K562 (cell line): ENCODE data around the gene FUCA1. TPM values are rescaled to one million over a fixed set of nuclear protein-coding genes. Genes with fewer than 3 reads are reported as not detected.
"Not testable (repeated sequence)": the region's sequence is repeated elsewhere in the genome, so short reads cannot be mapped to it uniquely, and the experiment has no call there.

ENCODE experiments used
- ATAC-seq: fragments of 200-7000 bp; cut with Tn5 transposase; 3 replicates; pipeline ENCODE4 v1.9.1; 2020; ENCODE audit warnings: moderate library complexity
- BruUV-seq: library from RNA; stranded (reverse); fragments of 400-500 nt; replicated peaks from 2 replicates; lab custom pipeline; 2021; lab: Mats Ljungman, UMichigan
- CTCF ChIA-PET: fragments of 300-600 bp; formaldehyde crosslinking; extraction: SDS; loops from one replicate; lab custom pipeline; 2021; ENCODE audit warnings: low intra/inter-chr PET ratio; lab: Yijun Ruan, JAX
- POLR2A ChIA-PET: fragments of 300-600, 350-650 bp; sonication (Branson Sonifier 250); formaldehyde crosslinking; extraction: SDS; loops from one replicate; lab custom pipeline; 2021; ENCODE audit warnings: antibody characterized with exemption, inconsistent platforms; lab: Yijun Ruan, JAX
- DNase-seq, 4 experiments: peaks; one replicate each; pipeline versions ENCODE4 v3.0.0 to v3.0.0-alpha.2; 2011 to 2018; ENCODE audit warnings: low spot score in 3 of 4, mixed read lengths in 3 of 4; ENCODE audit errors: extremely low read depth in 1 of 4
- FAIRE-seq: peaks from 2 replicates; lab custom pipeline; 2011; peaks lifted over from hg19 to GRCh38; lab: Jason Lieb, UNC
- H2AFZ ChIP-seq: 2 replicates; pipeline ENCODE4 v1.6.0; 2011; ENCODE audit warnings: low read depth, low read length, control low read depth, inconsistent platforms
- H3K27ac ChIP-seq: fragments of 200-600 bp; 3 replicates; pipeline ENCODE4 v1.8.0; 2011; ENCODE audit warnings: low read depth, mild to moderate bottlenecking, control low read depth, inconsistent platforms, low read length, moderate library complexity, mixed read lengths; ENCODE audit errors: extremely low read depth
- H3K27me3 ChIP-seq, 2 experiments: fragments of 300-600 bp in 1 of 2; 2 replicates in 1 of 2; 3 replicates in 1 of 2; pipeline versions ENCODE4 v1.6.0 to v1.8.0; 2011; ENCODE audit warnings: inconsistent platforms in 2 of 2, low read length in 2 of 2, mild to moderate bottlenecking in 1 of 2, mixed read lengths in 1 of 2, moderate library complexity in 1 of 2; ENCODE audit not compliant: control insufficient read depth in 2 of 2, insufficient read depth in 2 of 2
- H3K36me3 ChIP-seq: fragments of 300-600 bp; 3 replicates; pipeline ENCODE4 v1.8.0; 2011; ENCODE audit warnings: mild to moderate bottlenecking, low read length, inconsistent platforms; ENCODE audit not compliant: control insufficient read depth, insufficient read depth
- H3K4me1 ChIP-seq, 2 experiments: fragments of 200-600 bp in 1 of 2; replicated peaks in 1 of 2; 2 replicates in 1 of 2; 3 replicates in 1 of 2; pipeline versions ENCODE4 v1.5.1 to v1.8.0; 2011; ENCODE audit warnings: inconsistent platforms in 2 of 2, low read length in 2 of 2, mild to moderate bottlenecking in 1 of 2, mixed read lengths in 1 of 2, moderate library complexity in 1 of 2; ENCODE audit not compliant: control insufficient read depth in 2 of 2, insufficient read depth in 2 of 2
- H3K4me2 ChIP-seq: 2 replicates; pipeline ENCODE4 v1.6.1; 2011; ENCODE audit warnings: low read length, control low read depth, inconsistent platforms, mixed read lengths; ENCODE audit not compliant: insufficient read depth
- H3K4me3 ChIP-seq: fragments of 200-600 bp; sonication (generic), shearing (Covaris generic); 2 replicates; pipeline ENCODE4 v1.5.1; 2016; ENCODE audit warnings: control low read depth, inconsistent platforms
- H3K79me2 ChIP-seq: fragments of 200-600 bp; 3 replicates; pipeline ENCODE4 v1.8.0; 2011; ENCODE audit warnings: low read length, inconsistent platforms; ENCODE audit not compliant: control insufficient read depth, insufficient read depth
- H3K9ac ChIP-seq, 2 experiments: 2 replicates each; pipeline versions ENCODE4 v1.6.0 to v1.6.1; 2011; ENCODE audit warnings: low read depth in 2 of 2, low read length in 2 of 2, control low read depth in 1 of 2, inconsistent platforms in 1 of 2, mild to moderate bottlenecking in 1 of 2, mixed read lengths in 1 of 2; ENCODE audit not compliant: insufficient read depth in 1 of 2
- H3K9me1 ChIP-seq: one replicate; pipeline ENCODE4 v1.6.0; 2011; ENCODE audit warnings: inconsistent platforms, mild to moderate bottlenecking, low read length, moderate library complexity; ENCODE audit not compliant: control insufficient read depth, insufficient read depth
- H3K9me3 ChIP-seq: replicated peaks from 2 replicates; pipeline ENCODE4 v1.5.1; 2011; ENCODE audit warnings: low read depth, low read length, inconsistent platforms; ENCODE audit not compliant: control insufficient read depth, insufficient read depth
- H4K20me1 ChIP-seq: replicated peaks from 2 replicates; pipeline ENCODE4 v1.6.1; 2011; ENCODE audit warnings: low read length, inconsistent platforms, mixed read lengths; ENCODE audit not compliant: control insufficient read depth, insufficient read depth
- CBX1 ChIP-seq: sonication (generic); IDR thresholded peaks from 2 replicates; pipeline ENCODE4 v1.6.1; 2016; ENCODE audit warnings: antibody characterized with exemption, low read depth, mild to moderate bottlenecking
- CBX3 ChIP-seq, 2 experiments: IDR thresholded peaks; 1 replicate in 1 of 2; 2 replicates in 1 of 2; pipeline ENCODE4 v1.6.1; 2012; ENCODE audit warnings: inconsistent platforms in 2 of 2, low read length in 2 of 2, borderline replicate concordance in 1 of 2, control low read depth in 1 of 2
- CBX5 ChIP-seq: IDR thresholded peaks from 2 replicates; pipeline ENCODE4 v1.6.1; 2014; ENCODE audit warnings: low read depth, borderline replicate concordance
- TRIM24 ChIP-seq, 2 experiments: fragments of 450-650 bp; IDR thresholded peaks; 2 replicates each; pipeline ENCODE4 v1.6.1; 2016
- TRIM28 ChIP-seq: fragments of 450-650 bp; IDR thresholded peaks from 2 replicates; pipeline ENCODE4 v1.6.1; 2017
- ZNF280A ChIP-seq: fragments of 450-650 bp; IDR thresholded peaks from 2 replicates; pipeline ENCODE4 v1.6.1; 2018; ENCODE audit warnings: mild to moderate bottlenecking, low read depth; ENCODE audit not compliant: partially characterized antibody
- ZNF280B ChIP-seq: fragments of 250-450 bp; sonication (Bioruptor Pico); IDR thresholded peaks from 2 replicates; pipeline ENCODE4 v1.5.1; 2021; ENCODE audit warnings: mild to moderate bottlenecking
- ZNF766 ChIP-seq: fragments of 200-800 bp; sonication (Bioruptor generic); conservative IDR thresholded peaks from 2 replicates; pipeline ENCODE4 v1.6.1; 2016; ENCODE audit warnings: missing genetic modification characterization, missing compliant biosample characterization
- WGBS: fragments of 100-300 bp; shearing (Covaris generic); methylation state at CpG from one replicate; pipeline ENCODE4 v1.1.6; 2016; ENCODE audit warnings: low coverage, mixed read lengths; ENCODE audit not compliant: insufficient coverage; ENCODE audit errors: missing lambda C conversion rate; 5-methylcytosine and 5-hydroxymethylcytosine counted together
- in situ Hi-C: fragments of 300-500 bp; cut with MboI; formaldehyde crosslinking; loops from 4 replicates; pipeline ENCODE4 v1.15.0; 2018; ENCODE audit warnings: inconsistent platforms, mixed read lengths
- intact Hi-C: fragments of 100-400 bp; cut with micrococcal nuclease; formaldehyde crosslinking; loops from 2 replicates; pipeline ENCODE4 v1.14.2; 2022
- polyA plus RNA-seq, 8 experiments: library from polyadenylated mRNA; depleted of rRNA in 4 of 8; stranded (reverse) in 5 of 8; unstranded in 3 of 8; fragments of >200 nt; fragmentation: Nextera tagmentation in 2 of 8; fragmentation: Illumina TruSeq in 1 of 8; extraction: Ambion mirVana in 2 of 8; extraction: Trizol in 1 of 8; gene quantifications; 2 replicates each; pipeline versions ENCODE4 v1.2.1 to v1.2.3, GENCODE V29; 2011 to 2014; ENCODE audit warnings: inconsistent platforms in 1 of 8, missing spikeins in 1 of 8
- total RNA-seq, 7 experiments: library from RNA; depleted of rRNA in 6 of 7; stranded (reverse); fragments of >200 nt in 6 of 7; fragmentation: Illumina TruSeq in 2 of 7; extraction: Trizol in 2 of 7; gene quantifications; 2 replicates each; pipeline versions ENCODE4 v1.2.1 to v1.2.3, GENCODE V29; 2011 to 2021; ENCODE audit warnings: low replicate concordance in 1 of 7

Gene FUCA1
- total and polyA plus RNA-seq, 9 of the 15 experiments (the other 6 are each of a cell fraction or from before 2014, with no cell fraction given), result 7.0 to 20.5 (median 13.5) TPM

- H3K27me3 ChIP-seq, BruUV-seq, ATAC-seq, H4K20me1 ChIP-seq, H3K4me2 ChIP-seq, H3K9me1 ChIP-seq, H3K9ac ChIP-seq, H3K4me1 ChIP-seq, H3K79me2 ChIP-seq, intact Hi-C loops, H3K9me3 ChIP-seq, FAIRE-seq, CTCF ChIA-PET, H3K4me3 ChIP-seq, H3K27ac ChIP-seq, DNase-seq, H2AFZ ChIP-seq: not testable (repeated sequence)
- in situ Hi-C loops, result loop anchor here (10.0 kb wide), 1 partner anchor 1717 kb away; no protein-coding TSS in a partner anchor
- POLR2A ChIA-PET, result interaction anchor here (0.8 kb wide), 1 partner anchor 22 kb away, joined by 3 read pairs; the partner anchor contains the start of gene HMGCL
- peaks cover 20% of the 10 kb centered on the region for H3K36me3 ChIP-seq
- TF ChIP-seq CBX5 (peak; percentile 95), ZNF280B (0 out of 2 replicates have a peak, but pooled peaks have one; percentile 43), CBX1 (peak; percentile 39; the same call in 1 of the 2 replicates), CBX3 (IDR thresholded peaks at IDR 0.05; ENCODE audit: borderline replicate concordance in 1 of 2, low read length in 2 of 2) (peak in 1 of 2 experiments; percentile 98; a peak in 2 of 3 replicates), TRIM24 (IDR thresholded peaks at IDR 0.05) (0 out of 4 replicates have a peak, but pooled peaks of 1 of the 2 experiments have one; percentile 22), TRIM28 (peak; percentile 80), ZNF766 (peak; percentile 100), ZNF280A (peak; percentile 83)
- 100% methylated on average over 2 of the region's 2 CpGs for WGBS
These were observed 20.5 kb downstream of the FUCA1 start for GRCh38 chr1:23847482-23848095.
